DOHH2 (cell line): ENCODE results near the gene PIP4K2C.

Source experiments
- H3F3A ChIP-seq: fragments of 200-600 bp; sonication (generic), shearing (Covaris generic); 2 replicates; pipeline ENCODE4 v1.6.0; 2016; ENCODE audit warnings: antibody characterized with exemption, mild to moderate bottlenecking; ENCODE audit not compliant: control insufficient read depth, insufficient read depth
- H3K27ac ChIP-seq: fragments of 200-600 bp; sonication (generic); 2 replicates; pipeline ENCODE4 v1.5.1; 2014; ENCODE audit warnings: low read depth, mild to moderate bottlenecking, low read length, moderate library complexity
- H3K27me3 ChIP-seq: fragments of 200-600 bp; sonication (generic); 2 replicates; pipeline ENCODE4 v1.6.1; 2014; ENCODE audit warnings: mild to moderate bottlenecking, low read length, mixed read lengths; ENCODE audit not compliant: control insufficient read depth
- H3K36me3 ChIP-seq: fragments of 200-600 bp; sonication (generic); 2 replicates; pipeline ENCODE4 v1.6.1; 2014; ENCODE audit warnings: mild to moderate bottlenecking, low read length, moderate library complexity, mixed read lengths; ENCODE audit not compliant: control insufficient read depth
- H3K4me1 ChIP-seq: fragments of 200-600 bp; sonication (generic); 2 replicates; pipeline ENCODE4 v1.6.1; 2014; ENCODE audit warnings: mild to moderate bottlenecking, low read length, mixed read lengths; ENCODE audit not compliant: control insufficient read depth
- H3K4me2 ChIP-seq: fragments of 200-600 bp; sonication (generic); 2 replicates; pipeline ENCODE4 v1.6.0; 2014; ENCODE audit warnings: mild to moderate bottlenecking, low read length, moderate library complexity
- H3K4me3 ChIP-seq: fragments of 200-600 bp; sonication (generic); 2 replicates; pipeline ENCODE4 v1.5.1; 2014; ENCODE audit warnings: mild to moderate bottlenecking, low read length, mixed read lengths
- H3K79me2 ChIP-seq: fragments of 200-600 bp; sonication (generic); 2 replicates; pipeline ENCODE4 v1.6.1; 2014; ENCODE audit warnings: mild to moderate bottlenecking, low read length, mixed read lengths; ENCODE audit not compliant: control insufficient read depth
- H3K9me2 ChIP-seq: fragments of 200-600 bp; sonication (generic); replicated peaks from 2 replicates; pipeline ENCODE4 v1.6.1; 2014; ENCODE audit warnings: mild to moderate bottlenecking, low read length, mixed read lengths; ENCODE audit not compliant: control insufficient read depth
- H3K9me3 ChIP-seq: fragments of 200-600 bp; sonication (generic); 2 replicates; pipeline ENCODE4 v1.6.1; 2014; ENCODE audit warnings: antibody characterized with exemption, low read length, mixed read lengths; ENCODE audit not compliant: control insufficient read depth, insufficient read depth
- H4K20me1 ChIP-seq: fragments of 200-600 bp; sonication (generic); 2 replicates; pipeline ENCODE4 v1.6.0; 2014; ENCODE audit warnings: low read depth, mild to moderate bottlenecking, antibody characterized with exemption, low read length, moderate library complexity; ENCODE audit not compliant: control insufficient read depth, insufficient read depth
- CTCF ChIP-seq: fragments of 200-600 bp; sonication (generic); IDR thresholded peaks from one replicate; pipeline ENCODE4 v1.5.1; 2014; ENCODE audit warnings: antibody characterized with exemption, mild to moderate bottlenecking, low read depth, low read length; ENCODE audit not compliant: poor library complexity, severe bottlenecking
- EZH2phosphoT487 ChIP-seq: fragments of 200-600 bp; sonication (generic); IDR thresholded peaks from 2 replicates; pipeline ENCODE4 v1.6.1; 2017; ENCODE audit warnings: borderline replicate concordance, mild to moderate bottlenecking, antibody characterized with exemption, low read length, moderate library complexity, mixed read lengths

Gene PIP4K2C

GRCh38 chr12:57614178-57614947 is 23.4 kb downstream of the PIP4K2C start:
- Histone ChIP-seq H3K9me2 (no peaks in the 10 kb centered on the region), H3K9me3 (no peaks in the 10 kb centered on the region), H3K36me3 (no peaks in the 10 kb centered on the region), H3K4me3 (peak overlapping the region; percentile 42), H3K4me1 (peaks cover 31% of the 10 kb centered on the region), H3K4me2 (peak overlapping the region; percentile 59), H3K27ac (no peak overlapping the region), H3K27me3 (peaks cover 79% of the 10 kb centered on the region), H4K20me1 (no peaks in the 10 kb centered on the region), H3F3A (no peaks in the 10 kb centered on the region), H3K79me2 (no peaks in the 10 kb centered on the region)
- TF ChIP-seq EZH2phosphoT487, result no peak; the same call in 1 of the 2 replicates
- no peak for TF ChIP-seq CTCF

GRCh38 chr12:57614948-57615500 is 24.0 kb downstream of the PIP4K2C start:
- Histone ChIP-seq H3K36me3 (no peaks in the 10 kb centered on the region), H3K27ac (no peak overlapping the region), H3K27me3 (peaks cover 86% of the 10 kb centered on the region), H3K4me1 (peaks cover 31% of the 10 kb centered on the region), H3K9me3 (no peaks in the 10 kb centered on the region), H3K79me2 (no peaks in the 10 kb centered on the region), H3F3A (no peaks in the 10 kb centered on the region), H3K4me3 (no peak overlapping the region), H3K4me2 (peak overlapping the region; percentile 59), H4K20me1 (peaks cover under 1% of the 10 kb centered on the region; the same call in 1 of the 2 replicates), H3K9me2 (no peaks in the 10 kb centered on the region)
- no peak for TF ChIP-seq EZH2phosphoT487
- TF ChIP-seq CTCF, result no peak

- TF ChIP-seq EZH2phosphoT487, result no peak
- TF ChIP-seq CTCF, result no peak
- H3K79me2 ChIP-seq, result no peaks in the 10 kb centered on the region
- H4K20me1 ChIP-seq, result peaks cover 3% of the 10 kb centered on the region; the same call in 1 of the 2 replicates
- H3K4me2 ChIP-seq, result no peak overlapping the region
- H3K36me3 ChIP-seq, result no peaks in the 10 kb centered on the region
- H3K4me1 ChIP-seq, result peaks cover 31% of the 10 kb centered on the region
- H3K4me3 ChIP-seq, result no peak overlapping the region
- no peaks in the 10 kb centered on the region for H3K9me3 ChIP-seq
- no peak overlapping the region for H3K27ac ChIP-seq
- H3K27me3 ChIP-seq, result peaks cover 88% of the 10 kb centered on the region
- no peaks in the 10 kb centered on the region for H3K9me2 ChIP-seq
- no peaks in the 10 kb centered on the region for H3F3A ChIP-seq
Measured at GRCh38 chr12:57615637-57616036, 24.6 kb downstream of the PIP4K2C start.
